Measurements from ENCODE around the gene GRID2. TPM values are rescaled to one million over a fixed set of nuclear protein-coding genes. Genes with fewer than 3 reads are reported as not detected.

The GRID2 gene
- total RNA-seq, 1 donor from 2014 or later = not detected

GRCh38 chr4:93174598-93174997 lies 870.8 kb downstream of the GRID2 start:
- no peak for DNase-seq (ENCODE audit: extremely low read depth, low read depth, low spot score)

GRCh38 chr4:93178279-93178678 lies 874.5 kb downstream of the GRID2 start:
- DNase-seq (ENCODE audit: extremely low read depth, low read depth, low spot score) = no peak

GRCh38 chr4:93179044-93179443 lies 875.3 kb downstream of the GRID2 start:
- DNase-seq (ENCODE audit: extremely low read depth, low read depth, low spot score) = no peak

GRCh38 chr4:93182722-93183121 lies 879.0 kb downstream of the GRID2 start:
- DNase-seq (ENCODE audit: extremely low read depth, low read depth, low spot score) = no peak

GRCh38 chr4:93183576-93183975 lies 879.8 kb downstream of the GRID2 start:
- no peak for DNase-seq (ENCODE audit: extremely low read depth, low read depth, low spot score)

GRCh38 chr4:93184053-93184452 lies 880.3 kb downstream of the GRID2 start:
- no peak for DNase-seq (ENCODE audit: extremely low read depth, low read depth, low spot score)

- DNase-seq (ENCODE audit: extremely low read depth, low read depth, low spot score) = no peak
Observed at GRCh38 chr4:93186846-93187245, 883.1 kb downstream of the GRID2 start.

GRCh38 chr4:93187466-93187865 lies 883.7 kb downstream of the GRID2 start:
- DNase-seq (ENCODE audit: extremely low read depth, low read depth, low spot score) = no peak

GRCh38 chr4:93187892-93188291 lies 884.1 kb downstream of the GRID2 start:
- no peak for DNase-seq (ENCODE audit: extremely low read depth, low read depth, low spot score)

GRCh38 chr4:93199492-93199891 lies 895.7 kb downstream of the GRID2 start:
- DNase-seq (ENCODE audit: extremely low read depth, low read depth, low spot score) = peak; percentile 18

- no peak for DNase-seq (ENCODE audit: extremely low read depth, low read depth, low spot score)
Observed at GRCh38 chr4:93201471-93202096, 897.8 kb downstream of the GRID2 start.

- DNase-seq (ENCODE audit: extremely low read depth, low read depth, low spot score) = no peak
Observed at GRCh38 chr4:93203708-93204107, 899.9 kb downstream of the GRID2 start.

- DNase-seq (ENCODE audit: extremely low read depth, low read depth, low spot score) = no peak
Observed at GRCh38 chr4:93212250-93212649, 908.5 kb downstream of the GRID2 start.

- DNase-seq (ENCODE audit: extremely low read depth, low read depth, low spot score) = no peak
Observed at GRCh38 chr4:93216646-93217045, 912.9 kb downstream of the GRID2 start.

GRCh38 chr4:93217431-93217830 lies 913.7 kb downstream of the GRID2 start:
- DNase-seq (ENCODE audit: extremely low read depth, low read depth, low spot score) = no peak

GRCh38 chr4:93221771-93222170 lies 918.0 kb downstream of the GRID2 start:
- no peak for DNase-seq (ENCODE audit: extremely low read depth, low read depth, low spot score)

- DNase-seq (ENCODE audit: extremely low read depth, low read depth, low spot score) = no peak
Observed at GRCh38 chr4:93228021-93228420, 924.3 kb downstream of the GRID2 start.

GRCh38 chr4:93232883-93233282 lies 929.1 kb downstream of the GRID2 start:
- no peak for DNase-seq (ENCODE audit: extremely low read depth, low read depth, low spot score)

- no peak for DNase-seq (ENCODE audit: extremely low read depth, low read depth, low spot score)
Observed at GRCh38 chr4:93237521-93237920, 933.8 kb downstream of the GRID2 start.

- no peak for DNase-seq (ENCODE audit: extremely low read depth, low read depth, low spot score)
Observed at GRCh38 chr4:93243262-93243661, 939.5 kb downstream of the GRID2 start.

- no peak for DNase-seq (ENCODE audit: extremely low read depth, low read depth, low spot score)
Observed at GRCh38 chr4:93261207-93261606, 957.4 kb downstream of the GRID2 start.

GRCh38 chr4:93263166-93263565 lies 959.4 kb downstream of the GRID2 start:
- DNase-seq (ENCODE audit: extremely low read depth, low read depth, low spot score) = no peak

- DNase-seq (ENCODE audit: extremely low read depth, low read depth, low spot score) = no peak
Observed at GRCh38 chr4:93267747-93268146, 964.0 kb downstream of the GRID2 start.
